Measurements from ENCODE around the gene RHBDD1.

RHBDD1 gene

GRCh38 chr2:226983895-226984749 lies 148.3 kb downstream of the RHBDD1 start:
- no peak for DNase-seq (ENCODE audit: low read depth in 2 of 2)

GRCh38 chr2:226984750-226985582 lies 149.1 kb downstream of the RHBDD1 start:
- no peak for DNase-seq (ENCODE audit: low read depth in 2 of 2)

- no peak for DNase-seq (ENCODE audit: low read depth in 2 of 2)
These were observed 149.7 kb downstream of the RHBDD1 start for GRCh38 chr2:226985583-226985946.

GRCh38 chr2:226991663-226992062 lies 155.8 kb downstream of the RHBDD1 start:
- no peak for DNase-seq (ENCODE audit: low read depth in 2 of 2)

- no peak for DNase-seq (ENCODE audit: low read depth in 2 of 2)
These were observed 157.3 kb downstream of the RHBDD1 start for GRCh38 chr2:226993171-226993570.

GRCh38 chr2:226994775-226995174 lies 158.9 kb downstream of the RHBDD1 start:
- DNase-seq (ENCODE audit: low read depth in 2 of 2), result no peak

DNA sequence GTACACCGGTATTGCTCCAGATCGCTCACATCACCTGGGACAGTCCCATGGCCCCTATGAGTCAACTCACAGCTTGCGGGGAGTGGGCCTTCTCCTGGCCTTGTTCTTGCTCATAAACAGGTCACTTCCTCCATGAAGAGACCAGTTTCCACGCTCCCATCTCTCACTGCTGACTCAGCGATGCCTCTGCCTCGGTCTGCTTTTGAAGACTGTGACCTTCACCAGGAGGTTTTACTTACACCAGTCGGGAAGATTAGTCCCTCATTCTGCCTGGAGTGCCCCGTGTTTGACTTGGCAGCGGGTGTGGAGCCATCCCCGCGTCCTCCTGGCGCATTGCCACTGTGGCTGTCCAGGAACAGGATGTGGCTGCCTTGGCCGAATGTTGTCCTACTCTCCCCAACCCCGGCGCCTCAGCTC lies 159.8 kb downstream of the RHBDD1 start:
- no peak for DNase-seq (ENCODE audit: low read depth in 2 of 2)

- no peak for DNase-seq (ENCODE audit: low read depth in 2 of 2)
These were observed 163.8 kb downstream of the RHBDD1 start for GRCh38 chr2:226999661-227000060.

DNA sequence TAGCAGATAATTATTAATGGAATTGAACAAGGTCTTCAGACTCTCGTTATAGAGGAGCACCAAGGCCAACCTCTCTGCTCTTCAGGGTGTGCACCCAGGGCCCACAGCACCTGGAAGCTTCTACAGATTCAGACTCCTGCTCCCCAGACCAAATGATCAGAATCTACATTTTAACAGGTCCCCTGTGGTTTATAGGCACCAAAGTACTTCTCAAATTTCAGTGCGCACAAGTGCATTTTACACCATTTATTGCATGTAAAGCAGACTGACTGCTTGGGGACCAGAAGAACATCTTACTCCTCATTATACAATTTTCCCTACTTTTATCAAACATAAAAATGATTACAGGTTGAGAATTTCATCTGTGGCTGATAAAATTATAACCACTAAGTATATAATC lies 164.3 kb downstream of the RHBDD1 start:
- DNase-seq (ENCODE audit: low read depth in 2 of 2), result no peak

- DNase-seq (ENCODE audit: low read depth in 2 of 2), result no peak
These were observed 168.6 kb downstream of the RHBDD1 start for GRCh38 chr2:227004482-227004881.

DNA sequence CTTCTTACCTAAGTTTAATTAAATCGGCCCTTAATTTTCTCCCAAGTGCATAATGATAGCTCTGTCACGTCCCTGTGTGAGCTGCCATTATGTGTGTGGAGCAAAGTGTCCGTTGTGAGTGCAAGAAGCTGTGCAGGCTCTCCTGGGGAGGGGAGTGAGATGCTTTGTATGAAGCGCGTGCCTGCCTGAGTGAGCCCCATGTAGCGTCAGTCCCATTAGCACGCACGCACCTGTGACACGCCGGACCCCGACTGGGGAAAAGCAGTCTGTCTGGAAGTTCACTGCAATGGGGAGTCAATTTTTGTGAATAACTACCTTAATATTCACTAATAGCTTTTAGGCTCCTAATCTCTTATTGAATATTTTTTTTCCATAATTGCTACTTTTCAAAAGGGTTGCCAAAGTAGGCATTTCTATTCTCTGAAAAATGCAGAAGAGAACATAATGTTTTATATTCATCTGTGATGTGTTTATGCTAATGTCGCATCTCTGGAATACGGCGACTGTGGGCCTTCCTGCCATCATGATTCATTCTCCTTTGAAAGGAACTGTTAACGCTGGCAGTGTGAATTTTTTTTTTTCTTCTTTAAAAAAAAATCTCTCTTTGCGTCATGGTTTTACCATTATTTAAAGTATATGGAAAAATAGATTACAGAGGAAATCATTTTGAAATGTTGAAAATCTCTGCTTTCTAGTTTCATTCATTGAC lies 170.5 kb downstream of the RHBDD1 start:
- no peak for DNase-seq (ENCODE audit: low read depth in 2 of 2)

DNA sequence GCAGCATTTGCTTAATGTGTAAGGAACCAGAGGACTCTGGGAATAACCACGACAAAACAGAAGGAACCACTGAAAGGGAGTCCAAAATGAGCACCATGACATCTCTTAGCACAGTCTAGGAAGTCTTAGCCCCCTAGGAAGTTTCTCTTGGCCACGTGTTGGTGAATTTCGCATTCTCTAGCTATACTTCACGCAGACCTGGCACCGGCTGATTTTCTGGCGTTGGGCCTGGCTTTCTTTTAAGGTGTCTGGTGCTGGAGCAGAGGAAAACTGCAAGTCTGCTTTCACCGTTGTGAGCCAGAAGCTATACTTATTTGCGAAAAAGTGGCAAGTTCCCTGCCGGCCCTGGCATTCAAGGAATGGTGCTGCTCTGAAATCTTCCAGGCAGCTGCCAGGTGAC lies 171.3 kb downstream of the RHBDD1 start:
- no peak for DNase-seq (ENCODE audit: low read depth in 2 of 2)

- no peak for DNase-seq (ENCODE audit: low read depth in 2 of 2)
These were observed 172.1 kb downstream of the RHBDD1 start for GRCh38 chr2:227007940-227008339.

- no peak for DNase-seq (ENCODE audit: low read depth in 2 of 2)
These were observed 174.6 kb downstream of the RHBDD1 start for GRCh38 chr2:227010433-227010832.

GRCh38 chr2:227013330-227013729 lies 177.5 kb downstream of the RHBDD1 start:
- DNase-seq (ENCODE audit: low read depth in 2 of 2), result no peak

DNA sequence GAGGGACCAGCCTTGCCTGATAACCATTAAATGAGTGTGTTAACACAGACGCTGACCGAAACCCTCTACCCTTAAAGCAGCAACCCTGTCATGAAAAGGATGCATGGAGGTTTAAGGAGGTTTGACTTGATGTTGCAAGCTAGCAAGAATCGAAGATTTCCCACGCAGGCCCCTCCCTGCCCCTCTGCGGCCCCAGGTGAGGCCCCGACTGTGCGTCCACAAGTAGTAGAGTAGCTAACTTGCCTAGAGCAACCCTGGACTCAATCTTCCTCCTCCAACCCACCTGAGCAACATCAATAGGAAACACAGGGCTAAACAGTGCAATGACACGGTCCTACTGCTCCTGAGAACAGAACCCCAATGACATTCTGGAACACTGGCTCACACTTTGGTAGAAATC lies 178.0 kb downstream of the RHBDD1 start:
- no peak for DNase-seq (ENCODE audit: low read depth in 2 of 2)

DNA sequence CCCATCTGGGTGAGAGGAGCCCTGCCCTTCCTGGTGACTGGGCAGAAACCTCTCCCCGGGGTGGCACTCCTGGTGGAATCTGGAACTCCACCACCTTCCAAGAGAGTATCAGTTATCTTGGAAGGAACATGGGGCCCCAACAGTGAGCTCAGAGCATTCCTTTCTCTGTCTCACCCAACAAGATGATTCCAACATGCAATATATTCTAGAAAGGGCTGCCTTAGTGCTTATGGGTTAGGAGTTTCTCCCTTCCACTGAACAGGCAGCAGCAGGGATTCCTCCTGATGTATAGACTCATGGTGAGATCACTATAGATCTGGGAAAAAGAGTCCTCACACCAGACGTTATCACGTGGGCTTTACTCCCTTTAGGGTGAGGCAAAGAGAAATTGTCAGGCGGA lies 181.0 kb downstream of the RHBDD1 start:
- DNase-seq (ENCODE audit: low read depth in 2 of 2), result no peak

DNA sequence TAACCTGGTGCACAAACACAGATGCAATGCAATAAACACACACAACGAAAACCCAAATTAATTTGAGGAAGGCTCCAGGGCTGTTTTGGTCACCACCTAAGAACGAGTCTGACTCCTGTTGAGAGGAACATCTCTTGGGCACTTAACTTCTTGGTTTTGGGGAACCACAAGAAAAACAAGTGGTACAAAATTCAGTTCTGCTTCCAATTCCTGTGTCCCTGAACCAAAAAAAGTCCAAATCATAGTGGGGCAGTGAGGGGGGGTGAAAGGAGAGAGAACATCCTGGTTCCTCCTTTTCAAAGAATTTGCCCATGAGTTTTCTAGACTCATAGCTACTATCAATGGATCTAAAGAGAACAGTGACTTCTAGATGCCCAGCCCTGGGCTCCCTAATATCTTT lies 184.6 kb downstream of the RHBDD1 start:
- no peak for DNase-seq (ENCODE audit: low read depth in 2 of 2)

DNA sequence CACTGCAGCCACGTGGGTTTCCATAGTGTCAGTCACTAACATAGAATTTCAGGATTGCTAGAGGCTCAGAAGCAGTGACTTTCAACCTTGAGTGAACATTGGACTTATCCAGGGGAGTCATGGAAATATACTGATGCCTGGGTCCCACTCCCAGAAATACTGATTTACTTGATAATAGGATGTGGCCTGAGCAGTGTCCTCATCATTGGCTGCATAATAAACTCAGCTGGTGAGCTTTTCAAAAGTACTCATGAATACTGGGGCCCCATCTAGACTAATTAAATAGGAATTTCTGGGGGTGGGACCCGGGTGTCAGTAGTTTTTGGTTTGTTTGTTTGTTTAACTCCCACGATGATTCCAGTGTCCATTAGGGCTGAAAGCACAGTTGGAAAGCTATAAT lies 186.8 kb downstream of the RHBDD1 start:
- DNase-seq (ENCODE audit: low read depth in 2 of 2), result no peak

DNA sequence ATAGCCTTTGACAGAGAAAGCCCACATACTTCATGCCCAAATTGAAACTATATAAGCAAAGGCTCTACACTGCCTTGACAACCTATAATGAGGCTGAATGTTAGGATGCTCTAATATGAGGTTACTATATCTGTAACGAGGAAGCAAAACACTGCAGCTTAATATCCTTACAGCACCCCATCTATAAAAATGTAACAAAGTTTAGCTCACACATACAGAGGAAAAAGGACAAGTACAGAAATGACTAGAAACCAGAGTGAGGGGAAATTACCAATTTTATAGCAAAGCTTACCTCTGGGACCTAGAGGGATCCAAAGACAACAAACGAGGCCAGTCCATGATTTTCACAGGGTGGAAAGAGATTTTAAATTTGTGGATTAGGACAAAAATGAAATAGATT lies 189.7 kb downstream of the RHBDD1 start:
- no peak for DNase-seq (ENCODE audit: low read depth in 2 of 2)

DNA sequence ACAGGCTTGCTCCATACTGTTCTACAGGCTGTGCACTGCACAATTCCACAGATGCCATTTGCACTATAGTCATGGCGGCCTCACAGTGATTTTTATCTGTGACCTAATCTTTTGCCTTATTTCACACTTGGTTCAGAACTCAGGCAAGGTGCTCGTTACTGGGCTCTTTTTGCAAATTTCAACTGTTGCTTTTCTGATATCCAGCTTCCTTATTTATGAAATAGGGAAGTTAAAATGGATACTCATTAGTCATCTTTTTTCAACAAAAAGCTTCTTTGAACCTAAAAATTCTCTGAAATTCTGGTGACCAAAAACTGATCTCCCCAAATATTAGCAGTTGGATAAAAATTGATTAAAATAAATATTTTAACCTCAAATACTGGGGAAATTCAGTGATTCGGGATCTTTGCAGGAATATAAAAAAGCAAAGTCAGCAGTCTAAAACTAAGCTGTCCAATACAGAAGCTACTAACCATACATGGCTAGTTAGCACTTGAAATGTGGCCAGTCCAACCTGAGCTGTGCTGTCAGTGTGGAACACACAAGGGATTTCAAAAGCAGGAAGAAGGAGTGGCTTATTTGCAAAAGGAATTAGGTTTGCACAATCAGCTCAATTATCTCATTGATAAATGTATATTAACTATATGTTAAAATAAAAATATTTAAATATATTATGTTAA lies 193.7 kb downstream of the RHBDD1 start:
- DNase-seq (ENCODE audit: low read depth in 2 of 2), result no peak

GRCh38 chr2:227030789-227031188 lies 194.9 kb downstream of the RHBDD1 start:
- DNase-seq (ENCODE audit: low read depth in 2 of 2), result no peak

Data from stimulated activated CD4-positive, alpha-beta T cell treated with anti-CD3 and anti-CD28 coated beads, Interleukin-1b, Interleukin-23, amount 100 ng/mL, for 1 hour (primary cell).